Trophoblast cell (in vitro differentiated cells and primary cell): ENCODE measurements around the gene OSBPL3.
A peak's percentile ranks its signal among the peaks of the same experiment; 100 is the strongest.

Experiments
- DNase-seq, 2 donors: peaks; one replicate each; pipeline ENCODE4 v3.0.0-alpha.2; 2016
- H2AFZ ChIP-seq: 2 replicates; pipeline ENCODE4 v1.6.1; 2013; ENCODE audit warnings: low read length, moderate library complexity, mild to moderate bottlenecking; ENCODE audit not compliant: insufficient read depth, poor library complexity
- H2AK5ac ChIP-seq: 2 replicates; pipeline ENCODE4 v1.6.1; 2013; ENCODE audit warnings: mild to moderate bottlenecking, low read length
- H2BK120ac ChIP-seq: 2 replicates; pipeline ENCODE4 v1.6.1; 2013; ENCODE audit warnings: low read length, mild to moderate bottlenecking, moderate library complexity; ENCODE audit not compliant: insufficient read depth, poor library complexity
- H2BK12ac ChIP-seq: 2 replicates; pipeline ENCODE4 v1.6.1; 2013; ENCODE audit warnings: mild to moderate bottlenecking, low read length, moderate library complexity
- H2BK5ac ChIP-seq: 2 replicates; pipeline ENCODE4 v1.6.1; 2013; ENCODE audit warnings: low read length, low read depth, moderate library complexity, mild to moderate bottlenecking; ENCODE audit not compliant: poor library complexity
- H3K14ac ChIP-seq: 2 replicates; pipeline ENCODE4 v1.6.1; 2013; ENCODE audit warnings: mild to moderate bottlenecking, low read length
- H3K18ac ChIP-seq: 2 replicates; pipeline ENCODE4 v1.6.1; 2013; ENCODE audit warnings: mild to moderate bottlenecking, low read length
- H3K23ac ChIP-seq: 2 replicates; pipeline ENCODE4 v1.6.1; 2013; ENCODE audit warnings: low read length
- H3K27ac ChIP-seq: 2 replicates; pipeline ENCODE4 v1.5.1; 2013; ENCODE audit warnings: low read depth, mild to moderate bottlenecking, inconsistent platforms, low read length, moderate library complexity
- H3K27me3 ChIP-seq: 2 replicates; pipeline ENCODE4 v1.6.1; 2013; ENCODE audit warnings: inconsistent platforms, mild to moderate bottlenecking, low read length, moderate library complexity; ENCODE audit not compliant: insufficient read depth
- H3K36me3 ChIP-seq, 2 experiments: 1 replicate in 1 of 2; 2 replicates in 1 of 2; pipeline ENCODE4 v1.6.1; 2013; ENCODE audit warnings: low read length in 2 of 2, mild to moderate bottlenecking in 2 of 2, moderate library complexity in 1 of 2; ENCODE audit not compliant: insufficient read depth in 2 of 2, control insufficient read depth in 1 of 2
- H3K4ac ChIP-seq: 2 replicates; pipeline ENCODE4 v1.6.1; 2013; ENCODE audit warnings: low read depth, mild to moderate bottlenecking, low read length, moderate library complexity
- H3K4me1 ChIP-seq, 2 experiments: 1 replicate in 1 of 2; 2 replicates in 1 of 2; pipeline ENCODE4 v1.6.1; 2013; ENCODE audit warnings: low read length in 2 of 2, mild to moderate bottlenecking in 2 of 2, moderate library complexity in 1 of 2; ENCODE audit not compliant: insufficient read depth in 2 of 2, control insufficient read depth in 1 of 2
- H3K4me2 ChIP-seq: 2 replicates; pipeline ENCODE4 v1.6.1; 2013; ENCODE audit warnings: inconsistent platforms, mild to moderate bottlenecking, low read length, moderate library complexity
- H3K4me3 ChIP-seq: 2 replicates; pipeline ENCODE4 v1.5.1; 2013; ENCODE audit warnings: mild to moderate bottlenecking, low read depth, low read length, inconsistent platforms
- H3K79me1 ChIP-seq: one replicate; pipeline ENCODE4 v1.6.1; 2013; ENCODE audit warnings: low read length
- H3K79me2 ChIP-seq: 2 replicates; pipeline ENCODE4 v1.6.1; 2013; ENCODE audit warnings: low read length, mild to moderate bottlenecking; ENCODE audit not compliant: control insufficient read depth, insufficient read depth, poor library complexity
- H3K9ac ChIP-seq: 2 replicates; pipeline ENCODE4 v1.6.1; 2013; ENCODE audit warnings: mild to moderate bottlenecking, low read length
- H3K9me3 ChIP-seq: 2 replicates; pipeline ENCODE4 v1.6.1; 2013; ENCODE audit warnings: low read depth, mild to moderate bottlenecking, control low read depth, inconsistent platforms, low read length; ENCODE audit not compliant: insufficient read depth
- H4K12ac ChIP-seq: 2 replicates; pipeline ENCODE4 v1.6.1; 2013; ENCODE audit warnings: low read depth, mild to moderate bottlenecking, low read length, moderate library complexity
- H4K8ac ChIP-seq: 2 replicates; pipeline ENCODE4 v1.6.1; 2013; ENCODE audit warnings: low read depth, mild to moderate bottlenecking, low read length, moderate library complexity
- H4K91ac ChIP-seq: one replicate; pipeline ENCODE4 v1.6.1; 2013; ENCODE audit warnings: low read depth, mild to moderate bottlenecking, low read length, moderate library complexity
- WGBS: extraction: QIAGEN DNeasy Blood & Tissue Kit; methylation state at CpG from one replicate; pipeline ENCODE4 v1.1.7; 2013; ENCODE audit warnings: missing lambda C conversion rate; ENCODE audit not compliant: insufficient read length, insufficient coverage; ENCODE audit errors: extremely low coverage; 5-methylcytosine and 5-hydroxymethylcytosine counted together

OSBPL3 gene

GRCh38 chr7:24942226-24942625, 37.8 kb downstream of the OSBPL3 start:
- Histone ChIP-seq H3K27me3 (no peaks in the 10 kb centered on the region), H2AK5ac (no peak overlapping the region), H4K12ac (no peak overlapping the region), H3K4ac (no peak overlapping the region), H3K27ac (no peak overlapping the region), H3K4me3 (no peak overlapping the region), H3K4me2 (no peak overlapping the region), H3K79me2 (no peaks in the 10 kb centered on the region), H3K79me1 (no peaks in the 10 kb centered on the region), H3K36me3 (no peaks in the 10 kb centered on the region), H2AFZ (no peak overlapping the region), H4K8ac (no peak overlapping the region), H2BK120ac (no peak overlapping the region), H3K23ac (no peak overlapping the region), H2BK12ac (no peak overlapping the region), H3K9ac (no peak overlapping the region), H4K91ac (no peak overlapping the region), H2BK5ac (no peak overlapping the region), H3K9me3 (no peaks in the 10 kb centered on the region), H3K14ac (no peak overlapping the region), H3K18ac (no peak overlapping the region), H3K4me1 (peaks cover 4 to 7% of the 10 kb centered on the region in 2 experiments)
- no peak for DNase-seq
- WGBS, result no CpG with 5 or more reads among the region's 5 CpGs

- Histone ChIP-seq H2BK12ac (no peak overlapping the region), H3K23ac (no peak overlapping the region), H3K79me2 (no peaks in the 10 kb centered on the region), H2AFZ (no peak overlapping the region), H3K27ac (no peak overlapping the region), H2BK120ac (no peak overlapping the region), H3K36me3 (no peaks in the 10 kb centered on the region), H4K8ac (no peak overlapping the region), H4K12ac (no peak overlapping the region), H3K4ac (no peak overlapping the region), H2BK5ac (no peak overlapping the region), H3K4me1 (peaks cover 4 to 9% of the 10 kb centered on the region in 2 experiments), H2AK5ac (no peak overlapping the region), H4K91ac (no peak overlapping the region), H3K4me2 (no peak overlapping the region), H3K9me3 (no peaks in the 10 kb centered on the region), H3K4me3 (no peak overlapping the region), H3K9ac (no peak overlapping the region), H3K79me1 (no peaks in the 10 kb centered on the region), H3K14ac (no peak overlapping the region), H3K18ac (no peak overlapping the region), H3K27me3 (no peaks in the 10 kb centered on the region)
- no CpG with 5 or more reads among the region's 1 CpG for WGBS
- DNase-seq, result peak in 1 of 2 donors; percentile 28
Measured at GRCh38 chr7:24939416-24939815, 40.6 kb downstream of the OSBPL3 start.

GRCh38 chr7:24936121-24936824, 43.7 kb downstream of the OSBPL3 start:
- no peak overlapping the region for H3K4me3 ChIP-seq
- DNase-seq, result peak; percentile 75 to 88
- no CpG with 5 or more reads among the region's 3 CpGs for WGBS

GRCh38 chr7:24933298-24933697, 46.7 kb downstream of the OSBPL3 start:
- Histone ChIP-seq H4K8ac (no peak overlapping the region), H3K4me3 (no peak overlapping the region), H3K14ac (no peak overlapping the region), H2AK5ac (no peak overlapping the region), H4K91ac (no peak overlapping the region), H3K27ac (no peak overlapping the region), H3K9me3 (no peaks in the 10 kb centered on the region), H3K18ac (no peak overlapping the region), H2AFZ (no peak overlapping the region), H4K12ac (no peak overlapping the region), H3K9ac (no peak overlapping the region), H3K36me3 (no peaks in the 10 kb centered on the region), H3K23ac (no peak overlapping the region), H3K4me1 (peaks cover 2% of the 10 kb centered on the region in 2 experiments), H3K79me1 (no peaks in the 10 kb centered on the region), H3K79me2 (no peaks in the 10 kb centered on the region), H3K4ac (no peak overlapping the region), H3K27me3 (no peaks in the 10 kb centered on the region), H2BK5ac (no peak overlapping the region), H2BK12ac (no peak overlapping the region), H2BK120ac (no peak overlapping the region), H3K4me2 (no peak overlapping the region)
- no peak for DNase-seq
- no CpG with 5 or more reads among the region's 2 CpGs for WGBS

More at GRCh38 chr7:24936121-24936824, 43.7 kb downstream of the OSBPL3 start:
- Histone ChIP-seq H3K79me1 (no peaks in the 10 kb centered on the region), H2BK120ac (no peak overlapping the region), H3K36me3 (no peaks in the 10 kb centered on the region), H3K4me2 (no peak overlapping the region), H3K9ac (no peak overlapping the region), H2AFZ (no peak overlapping the region), H4K8ac (no peak overlapping the region), H3K4me1 (peaks cover 4 to 6% of the 10 kb centered on the region in 2 experiments), H4K91ac (no peak overlapping the region), H3K18ac (no peak overlapping the region), H2AK5ac (no peak overlapping the region), H3K9me3 (no peaks in the 10 kb centered on the region), H3K14ac (no peak overlapping the region), H3K27ac (no peak overlapping the region), H2BK12ac (no peak overlapping the region), H4K12ac (no peak overlapping the region), H3K79me2 (no peaks in the 10 kb centered on the region), H3K23ac (no peak overlapping the region), H2BK5ac (no peak overlapping the region), H3K27me3 (no peaks in the 10 kb centered on the region), H3K4ac (no peak overlapping the region)
